Esophagus (tissue), 2 donors: Measurements from ENCODE around the gene CHIC2. TPM values are rescaled to one million over a fixed set of nuclear protein-coding genes. Genes with fewer than 3 reads are reported as not detected.
"Not testable (repeated sequence)": the region's sequence is repeated elsewhere in the genome, so short reads cannot be mapped to it uniquely, and the experiment has no call there.

Experiments
- H3K27ac ChIP-seq, 2 donors: one replicate each; pipeline ENCODE4 v1.5.1; 2013; ENCODE audit warnings: low read depth in 2 of 2, mild to moderate bottlenecking in 2 of 2, inconsistent platforms in 1 of 2, low read length in 1 of 2, moderate library complexity in 1 of 2
- H3K27me3 ChIP-seq, 2 donors: one replicate each; pipeline ENCODE4 v1.6.1; 2013; ENCODE audit warnings: low read length in 2 of 2, control low read depth in 1 of 2, mild to moderate bottlenecking in 1 of 2; ENCODE audit not compliant: insufficient read depth in 2 of 2, control insufficient read depth in 1 of 2
- H3K36me3 ChIP-seq, 2 donors: one replicate each; pipeline ENCODE4 v1.6.1; 2013; ENCODE audit warnings: low read length in 1 of 2; ENCODE audit not compliant: control insufficient read depth in 2 of 2, insufficient read depth in 2 of 2
- H3K4me1 ChIP-seq, 2 donors: one replicate each; pipeline ENCODE4 v1.6.1; 2013; ENCODE audit warnings: low read length in 1 of 2; ENCODE audit not compliant: control insufficient read depth in 2 of 2, insufficient read depth in 2 of 2
- H3K4me3 ChIP-seq, 2 donors: one replicate each; pipeline ENCODE4 v1.5.1; 2013; ENCODE audit warnings: low read length in 2 of 2, mild to moderate bottlenecking in 2 of 2, low read depth in 1 of 2, moderate library complexity in 1 of 2
- H3K9me3 ChIP-seq, 2 donors: one replicate each; pipeline ENCODE4 v1.6.1; 2013; ENCODE audit warnings: mild to moderate bottlenecking in 2 of 2, low read depth in 1 of 2, low read length in 1 of 2, moderate library complexity in 1 of 2; ENCODE audit not compliant: control insufficient read depth in 2 of 2, insufficient read depth in 1 of 2
- WGBS, 2 donors: extraction: QIAGEN DNeasy Blood & Tissue Kit; methylation state at CpG; one replicate each; pipeline ENCODE4 v1.1.7; 2013; 5-methylcytosine and 5-hydroxymethylcytosine counted together
- polyA plus RNA-seq, 2 donors: library from polyadenylated mRNA; stranded (reverse); fragments of 200-250 nt; gene quantifications; one replicate each; pipeline ENCODE4 v1.2.3, GENCODE V29; 2013
- donor health status: healthy with polysubstance abuse.
- donor health status: Bipolar disorder and iron deficiency.

CHIC2 gene
- polyA plus RNA-seq, 2 donors: 16.5 to 22.1 TPM

DNA sequence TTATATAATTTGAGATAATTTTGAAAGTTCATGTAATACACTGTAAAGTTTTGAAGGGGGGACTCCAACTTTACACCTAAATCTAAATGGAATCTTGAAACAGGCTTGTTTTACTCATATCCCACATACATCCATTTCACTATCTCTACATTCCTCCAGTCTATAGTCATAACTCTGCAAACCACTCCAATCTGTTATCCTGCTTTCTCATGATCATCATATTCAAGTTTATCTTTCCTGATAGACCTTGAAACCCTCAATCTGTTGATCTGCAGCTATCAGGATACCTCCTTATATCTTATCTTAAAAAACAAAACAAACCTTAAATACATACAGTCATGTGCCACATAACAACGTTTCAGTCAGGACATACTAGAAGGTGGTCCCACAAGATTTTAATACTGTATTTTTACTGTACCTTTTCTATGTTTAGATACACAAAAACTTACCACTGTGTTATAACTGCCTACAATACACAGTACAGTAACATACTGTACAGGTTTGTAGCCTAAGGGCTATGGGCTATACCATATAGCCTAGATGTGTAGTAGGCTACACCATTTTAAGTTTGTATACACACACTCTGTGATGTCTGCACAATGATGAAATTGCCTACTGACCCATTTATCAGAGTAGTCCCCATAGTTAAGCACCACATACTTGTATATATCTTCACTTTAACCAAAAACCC, 14.0 kb downstream of the CHIC2 start:
- Histone ChIP-seq H3K4me1 (peaks cover 0 to 2% of the 10 kb centered on the region in 2 donors), H3K9me3 (no peaks in the 10 kb centered on the region), H3K4me3 (no peak overlapping the region), H3K27ac (no peak overlapping the region), H3K36me3 (no peaks in the 10 kb centered on the region), H3K27me3 (no peaks in the 10 kb centered on the region)
- WGBS, 2 donors: 56 to 57% methylated on average over 1 of the region's 1 CpG

DNA sequence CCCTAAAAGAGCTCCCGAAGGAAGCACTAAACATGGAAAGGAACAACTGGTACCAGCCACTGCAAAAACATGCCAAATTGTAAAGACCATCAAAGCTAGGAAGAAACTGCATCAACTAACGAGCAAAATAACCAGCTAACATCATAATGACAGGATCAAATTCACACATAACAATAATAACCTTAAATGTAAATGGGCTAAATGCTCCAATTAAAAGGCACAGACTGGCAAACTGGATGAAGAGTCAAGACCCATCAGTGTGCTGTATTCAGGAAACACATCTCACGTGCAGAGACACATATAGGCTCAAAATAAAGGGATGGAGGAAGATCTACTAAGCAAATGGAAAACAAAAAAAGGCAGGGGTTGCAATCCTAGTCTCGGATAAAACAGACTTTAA, 20.8 kb downstream of the CHIC2 start:
- not testable (repeated sequence) for H3K4me3 ChIP-seq, H3K36me3 ChIP-seq, H3K27ac ChIP-seq, H3K4me1 ChIP-seq, H3K27me3 ChIP-seq, H3K9me3 ChIP-seq
- WGBS, 2 donors: 88 to 94% methylated on average over 2 of the region's 4 CpGs

DNA sequence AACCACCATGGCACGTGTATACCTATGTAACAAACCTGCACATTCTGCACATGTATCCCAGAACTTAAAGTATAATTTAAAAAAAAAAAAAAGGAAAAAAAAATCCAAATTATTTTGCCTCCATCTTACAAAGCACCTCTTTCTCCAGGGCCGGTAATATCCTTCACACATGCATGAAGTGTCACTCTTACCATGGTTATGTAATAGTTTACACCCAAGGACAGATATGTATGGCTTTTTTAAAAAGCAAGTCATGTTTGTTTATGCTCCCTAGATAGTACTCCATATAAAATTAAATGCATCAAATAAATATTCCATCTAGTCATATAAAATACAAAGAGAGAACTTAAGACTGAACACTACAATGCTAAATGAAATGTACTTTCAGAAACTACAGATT, 22.5 kb downstream of the CHIC2 start:
- peaks cover 0 to 2% of the 10 kb centered on the region in 2 donors for H3K36me3 ChIP-seq
- no peaks in the 10 kb centered on the region for H3K4me1 ChIP-seq
- H3K4me3 ChIP-seq: no peak overlapping the region
- H3K27ac ChIP-seq: no peak overlapping the region
- H3K9me3 ChIP-seq: no peaks in the 10 kb centered on the region
- H3K27me3 ChIP-seq: no peaks in the 10 kb centered on the region
- WGBS, 2 donors: 76 to 89% methylated on average over 2 of the region's 2 CpGs

DNA sequence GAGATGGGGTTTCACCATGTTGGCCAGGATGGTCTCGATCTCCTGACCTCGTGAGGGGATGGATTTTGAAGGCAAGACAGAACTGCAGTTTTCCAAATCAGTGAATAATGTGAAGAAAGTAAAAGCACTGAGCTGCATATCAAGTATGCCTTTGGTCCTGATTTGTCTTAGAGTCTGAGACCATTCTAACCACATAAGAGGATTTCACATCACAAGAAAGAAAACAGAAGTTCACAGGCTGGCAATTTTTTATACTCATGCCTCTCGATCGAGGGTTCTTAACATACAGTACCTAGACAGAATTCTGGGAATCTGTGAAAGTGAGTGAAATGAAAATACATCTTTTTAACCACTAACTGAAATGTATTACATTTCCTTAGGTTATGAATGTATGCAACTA, 23.3 kb downstream of the CHIC2 start:
- WGBS, 2 donors: 88 to 92% methylated on average over 4 of the region's 4 CpGs
- Histone ChIP-seq H3K27ac (no peak overlapping the region), H3K4me1 (no peaks in the 10 kb centered on the region), H3K9me3 (no peaks in the 10 kb centered on the region), H3K36me3 (peaks cover 0 to 3% of the 10 kb centered on the region in 2 donors), H3K27me3 (no peaks in the 10 kb centered on the region), H3K4me3 (no peak overlapping the region)

GRCh38 chr4:54038056-54038455, 26.3 kb downstream of the CHIC2 start:
- peaks cover 0 to 3% of the 10 kb centered on the region in 2 donors for H3K36me3 ChIP-seq
- no peaks in the 10 kb centered on the region for H3K4me1 ChIP-seq
- H3K27ac ChIP-seq: no peak overlapping the region
- H3K27me3 ChIP-seq: no peaks in the 10 kb centered on the region
- H3K4me3 ChIP-seq: no peak overlapping the region
- WGBS, 2 donors: 88 to 93% methylated on average over 3 of the region's 3 CpGs
- H3K9me3 ChIP-seq: no peaks in the 10 kb centered on the region

DNA sequence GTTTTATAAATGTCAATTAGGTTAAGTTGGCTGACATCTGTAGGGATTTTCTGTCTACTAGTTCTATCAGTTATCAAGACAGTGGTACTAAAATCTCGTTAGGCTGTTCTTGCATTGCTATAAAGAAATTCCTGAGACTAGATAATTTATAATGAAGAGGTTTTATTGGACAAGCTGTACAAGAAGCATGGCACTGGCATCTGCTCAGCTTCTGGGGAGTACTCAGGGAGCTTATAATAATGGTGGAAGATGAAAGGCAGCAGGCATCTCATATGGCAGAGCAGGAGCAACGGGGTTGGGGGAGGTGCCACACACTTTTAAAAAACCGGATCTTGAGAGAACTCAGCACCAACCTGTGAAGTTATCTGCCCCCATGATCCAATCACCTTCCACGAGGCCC, 28.2 kb downstream of the CHIC2 start:
- Histone ChIP-seq H3K4me3 (no peak overlapping the region), H3K36me3 (peaks cover 0 to 3% of the 10 kb centered on the region in 2 donors), H3K27me3 (no peaks in the 10 kb centered on the region), H3K9me3 (no peaks in the 10 kb centered on the region), H3K27ac (no peak overlapping the region), H3K4me1 (no peaks in the 10 kb centered on the region)
- 87 to 91% methylated on average over 4 of the region's 4 CpGs for WGBS, 2 donors

GRCh38 chr4:54032558-54033135, 31.8 kb downstream of the CHIC2 start:
- H3K36me3 ChIP-seq: peaks cover 0 to 3% of the 10 kb centered on the region in 2 donors
- H3K9me3 ChIP-seq: no peaks in the 10 kb centered on the region
- H3K27me3 ChIP-seq: no peaks in the 10 kb centered on the region
- H3K4me1 ChIP-seq: no peaks in the 10 kb centered on the region
- 62 to 75% methylated on average over 3 of the region's 3 CpGs for WGBS, 2 donors
- no peak overlapping the region for H3K4me3 ChIP-seq
- H3K27ac ChIP-seq: no peak overlapping the region

- Histone ChIP-seq H3K27me3 (no peaks in the 10 kb centered on the region), H3K27ac (no peak overlapping the region), H3K4me1 (no peaks in the 10 kb centered on the region), H3K36me3 (no peaks in the 10 kb centered on the region), H3K9me3 (peaks cover 0 to 2% of the 10 kb centered on the region in 2 donors), H3K4me3 (no peak overlapping the region)
- 86 to 89% methylated on average over 1 of the region's 1 CpG for WGBS, 2 donors
These were observed 37.1 kb downstream of the CHIC2 start for GRCh38 chr4:54027311-54027710.

DNA sequence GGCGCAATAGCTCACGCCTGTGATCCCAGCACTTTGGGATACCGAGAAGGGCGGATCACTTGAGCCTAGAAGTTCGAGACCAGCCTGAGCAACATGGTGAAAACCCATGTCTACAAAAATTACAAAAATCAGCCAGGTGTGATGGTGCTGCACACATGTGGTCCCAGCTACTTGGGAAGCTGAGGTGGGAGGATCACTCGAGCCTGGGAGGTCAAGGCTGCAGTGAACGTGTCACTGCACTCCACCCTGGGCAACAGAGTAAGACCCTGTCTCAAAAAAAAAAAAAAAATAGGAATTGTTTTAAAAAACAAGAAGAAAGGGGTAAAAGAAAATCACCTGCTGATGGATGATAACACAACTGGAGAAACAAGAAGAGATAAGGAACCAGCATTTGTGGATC, 38.8 kb downstream of the CHIC2 start:
- Histone ChIP-seq H3K27me3 (no peaks in the 10 kb centered on the region), H3K36me3 (no peaks in the 10 kb centered on the region), H3K4me3 (no peak overlapping the region), H3K4me1 (no peaks in the 10 kb centered on the region), H3K27ac (no peak overlapping the region), H3K9me3 (peaks cover 0 to 2% of the 10 kb centered on the region in 2 donors)
- 98 to 99% methylated on average over 7 of the region's 7 CpGs for WGBS, 2 donors

DNA sequence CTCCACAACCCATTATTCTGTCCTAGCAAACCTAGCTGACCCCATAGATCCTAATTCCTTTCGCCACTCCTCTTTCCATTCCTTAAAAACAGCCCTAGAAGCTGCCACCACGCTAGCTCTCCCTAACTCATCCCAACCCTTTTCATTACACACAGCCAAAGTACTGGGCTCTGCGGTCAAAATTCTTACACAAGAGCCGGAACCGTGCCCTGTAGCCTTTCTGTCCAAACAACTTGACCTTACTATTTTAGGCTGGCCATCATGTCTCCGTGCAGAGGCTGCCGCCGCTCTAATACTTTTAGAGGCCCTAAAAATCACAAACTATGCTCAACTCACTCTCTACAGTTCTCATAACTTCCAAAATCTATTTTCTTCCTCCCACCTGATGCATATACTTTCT, 41.4 kb downstream of the CHIC2 start:
- H3K27ac ChIP-seq, H3K4me1 ChIP-seq, H3K9me3 ChIP-seq, H3K4me3 ChIP-seq, H3K27me3 ChIP-seq, H3K36me3 ChIP-seq: not testable (repeated sequence)
- WGBS, 2 donors: 92 to 96% methylated on average over 8 of the region's 8 CpGs
